HG02885 (cell line): ENCODE data around the gene CD2.
A peak's percentile ranks its signal among the peaks of the same experiment; 100 is the strongest.

Experiments used
- ATAC-seq: cut with Tn5 transposase; IDR thresholded peaks from one replicate; pipeline ENCODE4 v1.9.1; 2021; ENCODE audit warnings: mild to moderate bottlenecking; ENCODE audit not compliant: unreplicated experiment, poor library complexity

The CD2 gene

DNA sequence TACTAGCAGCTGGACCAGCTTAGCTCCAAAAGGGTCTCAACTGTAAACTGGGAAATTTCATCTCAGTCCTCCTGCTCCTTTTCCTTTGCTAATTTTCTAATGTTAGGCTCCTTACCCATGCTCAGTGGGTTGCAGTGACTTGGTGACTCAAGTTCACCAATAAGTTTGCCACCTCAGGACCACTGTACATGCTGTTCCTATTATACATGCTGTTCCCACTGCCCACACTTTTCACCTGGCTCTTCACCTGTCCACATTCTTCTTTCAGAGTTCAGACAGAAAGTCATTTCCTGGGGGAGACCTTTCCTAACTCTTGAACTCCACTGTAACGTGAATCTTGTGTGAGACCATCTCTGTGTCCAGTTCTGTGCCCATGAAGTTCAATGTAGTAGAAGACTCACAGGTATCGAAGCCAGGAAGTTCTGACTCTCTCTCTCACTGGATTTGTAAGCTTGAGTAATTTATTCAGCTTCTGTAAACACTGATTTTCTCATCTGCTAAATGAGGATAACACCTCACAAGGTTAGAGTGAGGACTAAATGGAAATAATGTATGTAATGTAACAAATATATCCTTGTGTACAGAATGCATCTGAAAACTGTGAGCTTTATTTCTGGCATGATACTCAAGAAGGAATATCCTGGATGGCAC, 17.9 kb downstream of the CD2 start:
- no peak for ATAC-seq

DNA sequence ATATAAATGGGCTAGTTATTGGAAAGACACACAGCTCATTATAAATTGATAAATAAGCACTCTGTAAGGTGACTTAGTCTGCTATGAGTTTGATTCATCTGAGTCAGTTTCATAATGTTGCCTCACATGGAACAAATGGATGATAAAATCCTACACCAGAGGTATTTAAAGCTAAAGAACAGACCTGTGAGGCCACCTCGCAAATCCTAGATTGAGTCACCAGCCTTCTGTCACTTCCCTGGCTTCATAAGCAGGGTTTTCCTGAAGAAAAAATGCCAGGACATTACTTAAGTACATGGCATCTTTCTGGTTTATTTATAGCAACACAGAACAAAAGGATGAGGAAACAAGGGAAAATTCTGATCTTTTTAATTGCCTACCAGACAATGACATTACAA, 18.4 kb downstream of the CD2 start:
- ATAC-seq = no peak

DNA sequence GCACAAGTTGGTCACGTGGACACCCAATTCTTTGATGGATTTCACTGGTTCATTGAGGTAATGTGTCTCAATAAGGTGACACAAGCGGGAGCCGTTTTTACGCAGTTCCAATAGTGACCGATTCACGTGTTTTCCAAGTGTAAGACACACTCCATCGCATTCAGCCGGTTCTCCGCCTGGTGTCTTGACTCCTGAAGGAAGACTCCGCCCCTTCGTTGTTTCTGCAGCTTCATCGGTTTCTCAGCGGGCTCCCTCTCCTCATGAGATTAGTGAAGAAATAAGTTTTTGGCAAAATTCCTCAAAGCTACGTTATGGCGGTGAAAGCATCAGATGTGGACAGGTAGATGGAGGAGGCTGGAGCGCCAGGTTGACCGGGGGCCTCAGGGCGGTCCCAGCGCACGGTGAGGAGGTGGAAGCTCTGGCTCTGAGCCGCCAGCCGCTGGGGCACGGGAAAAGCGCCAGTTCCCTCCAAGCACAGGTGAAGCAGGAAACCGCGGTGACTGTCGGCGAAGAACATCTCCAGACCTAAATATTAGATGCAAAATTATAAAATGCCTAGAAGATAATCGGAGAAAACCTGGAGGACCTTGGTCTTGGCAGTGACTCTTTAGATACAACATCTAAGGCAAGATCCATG, 21.0 kb downstream of the CD2 start:
- ATAC-seq = no peak

DNA sequence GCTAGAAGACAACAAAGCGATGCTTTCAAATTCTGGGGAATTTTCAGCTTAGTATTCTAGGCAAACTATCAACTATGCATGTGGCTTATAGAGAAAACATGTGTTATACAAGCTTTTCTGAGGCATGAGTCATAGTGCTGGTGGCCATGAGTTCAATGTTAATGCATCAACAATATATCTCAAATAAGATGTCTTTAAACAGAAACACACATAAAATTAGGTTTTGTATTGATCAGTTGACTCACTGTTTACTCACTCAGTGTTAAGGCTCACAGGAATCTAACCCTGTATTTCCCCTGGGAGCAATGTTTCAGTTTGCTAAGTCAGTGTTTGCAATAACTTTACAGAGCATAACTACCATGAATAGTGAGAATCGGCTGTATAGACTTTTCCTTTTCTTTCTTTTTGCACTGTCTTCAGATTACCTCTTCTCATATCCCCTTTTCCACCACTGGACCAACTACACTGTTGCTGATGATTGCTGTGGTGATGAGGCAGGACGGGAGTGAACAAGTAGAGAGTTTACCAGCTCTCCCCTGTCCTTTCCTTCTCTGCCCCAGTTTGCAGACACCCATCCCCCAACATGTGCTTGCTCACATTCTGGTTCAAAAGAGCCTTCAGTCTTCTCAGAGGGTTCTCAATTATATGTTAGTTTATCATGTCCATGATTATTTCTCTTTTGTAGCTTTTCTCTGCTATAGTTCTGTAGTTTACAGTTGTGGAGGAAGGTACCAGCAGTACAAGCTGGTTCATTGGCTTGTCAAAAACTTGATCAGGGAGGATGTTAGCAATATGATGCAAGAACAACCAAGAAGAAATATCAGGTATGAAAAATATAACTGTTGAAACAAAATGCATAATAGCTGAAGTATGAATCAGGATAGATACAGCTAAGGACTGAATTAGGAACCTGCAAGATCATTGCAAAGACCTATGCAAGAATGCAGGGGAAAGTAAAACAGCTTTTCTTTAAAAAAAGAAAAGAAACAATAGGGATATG, 23.9 kb downstream of the CD2 start:
- no peak for ATAC-seq

DNA sequence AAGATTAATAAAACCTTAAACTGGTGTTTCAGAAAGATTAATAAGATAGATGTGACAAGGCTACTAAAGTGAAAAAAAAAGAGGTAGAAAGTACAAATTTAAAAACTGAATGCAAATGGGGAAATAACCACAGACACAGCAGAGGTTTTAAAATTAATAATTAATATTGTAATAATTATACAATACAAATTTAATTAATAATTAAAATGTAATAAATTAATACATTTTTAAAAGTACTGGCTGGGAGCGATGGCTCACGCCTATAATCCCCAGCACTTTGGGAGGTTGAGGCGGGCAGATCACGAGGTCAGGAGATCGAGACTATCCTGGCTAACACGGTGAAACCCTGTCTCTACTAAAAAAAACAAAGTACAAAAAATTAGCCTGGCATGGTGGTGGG, 26.8 kb downstream of the CD2 start:
- ATAC-seq = no peak

DNA sequence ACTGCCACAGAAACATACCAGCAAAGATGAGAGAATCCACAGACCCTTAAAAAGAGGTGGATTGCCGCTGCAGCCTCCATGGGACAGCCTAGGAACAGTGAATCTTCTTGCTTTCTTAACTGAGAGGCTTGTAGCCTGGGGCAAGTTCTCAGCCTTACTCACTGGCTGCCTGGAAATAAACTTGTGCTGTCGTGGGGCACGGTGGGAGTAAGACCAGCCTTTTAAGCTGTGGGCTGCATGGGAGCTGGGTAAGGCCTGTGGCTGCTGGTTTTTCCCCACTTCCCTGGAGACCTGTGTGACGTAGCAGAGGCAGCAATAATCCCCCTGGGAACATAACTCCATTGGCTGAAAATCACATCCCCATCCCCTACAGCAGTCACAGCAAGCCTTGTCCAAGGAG, 30.8 kb downstream of the CD2 start:
- no peak for ATAC-seq

DNA sequence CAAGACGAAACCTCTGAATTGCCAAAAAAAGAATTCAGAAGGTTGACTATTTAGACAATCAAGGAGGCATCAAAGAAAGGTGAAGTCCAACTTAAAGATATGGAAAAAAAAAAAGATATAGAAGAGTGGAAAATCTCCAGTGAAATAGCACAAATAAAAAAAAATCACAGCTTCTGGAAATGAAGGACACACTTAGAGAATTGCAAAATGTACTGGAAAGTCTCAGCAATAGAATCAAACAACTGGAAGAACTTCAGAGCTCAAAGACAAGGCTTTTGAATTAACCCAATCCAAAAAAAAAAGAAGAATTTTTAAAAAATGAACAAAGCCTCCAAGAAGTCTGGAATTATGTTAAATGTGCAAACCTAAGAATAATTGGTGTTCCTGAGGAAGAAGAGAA, 31.8 kb downstream of the CD2 start:
- no peak for ATAC-seq

DNA sequence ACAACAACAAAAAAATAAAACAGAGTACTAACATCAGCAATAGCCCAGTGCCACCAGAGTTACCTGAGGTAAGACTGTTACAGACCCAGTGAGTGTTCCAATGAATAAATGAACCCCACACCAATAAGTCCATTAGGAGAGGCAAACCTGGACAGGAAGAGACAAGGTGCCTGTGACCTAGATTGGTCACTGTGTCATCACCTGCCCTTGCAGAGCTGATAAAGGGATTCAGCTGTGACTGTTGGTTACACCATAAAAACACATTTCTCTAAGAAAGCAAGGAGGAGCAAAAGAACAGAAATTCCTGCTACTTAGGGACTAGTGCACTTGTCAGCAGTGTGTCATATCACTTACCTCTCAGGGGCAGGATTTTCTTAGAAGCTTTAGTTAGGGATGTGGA, 37.5 kb downstream of the CD2 start:
- no peak for ATAC-seq

DNA sequence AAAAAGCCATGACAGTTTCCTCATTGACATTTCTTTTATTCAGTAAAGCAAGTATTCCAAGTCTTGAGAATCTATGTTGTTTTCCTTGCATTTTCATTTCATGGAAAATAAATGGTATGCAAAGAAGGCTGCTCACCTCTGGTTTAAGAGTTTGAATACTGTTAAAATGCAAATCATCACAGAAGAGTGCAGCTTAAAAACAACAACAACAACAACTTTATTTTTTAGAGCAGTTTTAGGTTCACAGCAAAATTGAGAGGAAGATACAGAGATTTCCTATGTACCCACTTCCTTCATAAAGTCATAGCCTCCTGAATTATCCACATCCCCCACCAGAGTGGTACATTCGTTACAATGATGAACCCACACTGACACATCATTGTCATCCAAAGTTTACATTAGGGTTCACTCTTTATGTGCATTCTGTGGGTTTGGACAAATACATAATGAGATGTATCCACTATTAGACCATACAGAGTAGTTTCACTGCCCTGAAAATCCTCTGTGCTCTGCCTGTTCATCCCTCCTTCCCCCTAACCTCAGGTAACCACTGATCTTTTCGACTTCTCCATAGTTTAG, 39.2 kb downstream of the CD2 start:
- no peak for ATAC-seq

DNA sequence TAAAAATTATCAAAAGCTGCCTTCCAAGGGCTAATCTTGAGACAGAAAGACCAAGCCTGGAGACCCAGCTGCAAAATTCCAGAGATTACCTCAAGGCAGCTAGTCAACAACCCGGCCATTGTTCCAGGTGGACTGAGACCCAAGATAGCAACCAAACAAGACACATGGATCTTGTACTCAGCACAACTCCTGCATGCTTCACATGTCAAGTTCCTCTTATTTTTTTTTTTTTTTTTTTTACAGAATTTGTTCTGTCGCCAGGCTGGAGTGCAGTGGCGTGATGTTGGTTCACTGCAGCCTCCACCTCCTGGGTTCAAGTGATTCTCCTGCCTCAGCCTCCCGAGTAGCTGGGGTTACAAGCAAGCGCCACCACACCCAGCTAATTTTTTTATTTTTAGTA, 40.1 kb downstream of the CD2 start:
- ATAC-seq = peak; percentile 13

DNA sequence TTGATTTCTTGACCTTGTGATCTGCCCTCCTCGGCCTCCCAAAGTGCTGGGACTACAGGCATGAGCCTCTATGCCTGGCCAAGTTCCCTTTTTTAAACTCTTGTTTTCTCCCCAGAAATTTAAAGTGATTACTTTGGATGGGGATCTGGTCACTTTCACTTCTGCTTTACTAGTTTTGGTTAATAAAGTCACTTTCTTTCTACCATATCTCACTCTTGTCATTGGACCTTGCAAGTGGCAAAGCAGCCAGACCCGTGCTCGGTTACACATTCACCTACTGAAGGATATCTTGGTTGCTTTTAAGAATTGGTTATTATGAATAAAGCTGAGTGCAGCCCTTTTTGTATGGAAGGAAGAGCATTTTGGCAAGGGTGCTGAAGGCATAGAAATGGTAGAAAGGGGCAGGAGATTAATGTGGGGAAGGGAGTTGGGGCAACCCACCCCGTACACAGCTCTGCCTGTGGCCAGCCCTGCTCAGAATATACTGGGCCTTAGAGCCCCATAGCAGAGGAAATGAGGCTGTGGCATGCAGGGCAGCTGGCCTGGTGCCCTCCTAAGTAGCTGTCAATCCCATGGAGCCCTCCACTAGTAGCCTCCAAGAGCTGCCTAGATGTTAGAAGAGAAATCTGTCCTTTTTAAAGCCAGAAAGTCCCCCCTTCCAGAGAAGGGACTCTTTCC, 40.7 kb downstream of the CD2 start:
- peak; percentile 96 for ATAC-seq

DNA sequence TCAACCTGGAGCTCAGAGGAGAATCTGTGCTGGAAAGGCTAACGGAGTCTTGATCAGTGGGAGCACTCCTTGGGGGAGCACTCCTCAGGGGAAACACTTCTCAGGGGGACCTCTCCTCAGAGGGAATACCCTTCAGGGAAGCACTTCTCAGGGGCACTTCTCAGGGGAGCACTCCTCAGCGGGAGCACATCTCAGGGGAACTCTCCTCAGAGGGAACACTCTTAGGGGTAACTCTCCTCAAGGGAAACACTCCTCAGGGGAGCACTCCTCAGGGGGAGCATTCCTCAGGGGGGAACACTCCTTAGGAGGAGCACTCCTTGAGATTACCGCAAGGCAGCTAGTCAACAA, 41.2 kb downstream of the CD2 start:
- no peak for ATAC-seq

DNA sequence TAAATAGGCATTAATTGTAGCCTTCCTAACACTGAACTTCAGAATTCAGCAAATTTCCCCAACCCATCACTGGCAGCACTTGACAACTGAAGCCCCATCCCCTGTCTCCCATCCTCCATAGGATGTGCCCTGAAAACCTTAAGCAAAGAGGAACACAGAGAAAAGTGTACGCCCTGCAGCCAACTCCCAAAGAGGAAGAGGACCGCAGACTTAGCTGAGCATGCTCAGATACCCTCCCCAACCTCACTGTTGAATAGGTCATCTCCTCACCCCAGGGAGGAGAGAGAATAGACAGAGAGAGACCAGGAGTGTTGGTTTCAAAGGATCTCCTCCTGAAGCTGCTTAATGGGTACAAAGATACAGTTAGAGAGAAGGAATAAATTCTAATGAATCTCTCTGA, 50.5 kb downstream of the CD2 start:
- no peak for ATAC-seq

DNA sequence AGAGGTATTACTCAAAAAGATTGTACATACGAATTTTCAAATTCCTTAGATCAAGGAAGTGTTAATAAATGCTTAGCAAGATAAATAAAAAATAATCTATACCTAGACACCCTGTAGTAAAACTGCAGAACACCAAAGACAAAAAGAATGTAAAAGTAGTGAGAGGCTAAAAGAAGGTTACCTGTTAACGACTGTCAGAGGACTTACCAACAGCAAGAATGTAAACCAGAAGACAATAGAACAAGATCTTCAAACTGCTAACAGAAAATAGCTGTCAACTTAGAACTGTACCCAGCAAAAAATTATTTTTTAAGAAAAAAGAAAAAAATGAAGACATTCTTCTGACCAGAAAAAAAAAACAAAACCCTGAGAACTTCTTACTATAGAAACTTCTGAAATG, 51.2 kb downstream of the CD2 start:
- no peak for ATAC-seq

DNA sequence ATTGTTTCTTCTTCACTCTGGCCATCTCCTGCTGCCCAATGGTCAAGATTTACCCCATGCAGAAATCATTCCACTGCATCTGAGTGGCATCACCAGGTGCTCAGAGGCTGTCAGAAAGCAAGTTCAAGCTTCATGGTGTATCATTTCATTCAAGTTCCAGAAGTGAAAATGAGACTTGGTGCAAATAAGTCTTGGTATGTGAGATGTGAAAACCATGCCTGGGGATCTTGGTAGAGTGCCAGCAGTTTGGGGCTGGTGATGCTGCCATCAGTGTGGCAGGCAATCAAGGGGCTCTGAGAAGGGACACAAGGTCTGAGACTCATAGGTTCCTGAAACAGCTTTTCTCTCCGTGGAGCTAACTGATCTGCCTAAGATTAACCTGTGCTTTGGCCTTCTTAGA, 52.0 kb downstream of the CD2 start:
- no peak for ATAC-seq

DNA sequence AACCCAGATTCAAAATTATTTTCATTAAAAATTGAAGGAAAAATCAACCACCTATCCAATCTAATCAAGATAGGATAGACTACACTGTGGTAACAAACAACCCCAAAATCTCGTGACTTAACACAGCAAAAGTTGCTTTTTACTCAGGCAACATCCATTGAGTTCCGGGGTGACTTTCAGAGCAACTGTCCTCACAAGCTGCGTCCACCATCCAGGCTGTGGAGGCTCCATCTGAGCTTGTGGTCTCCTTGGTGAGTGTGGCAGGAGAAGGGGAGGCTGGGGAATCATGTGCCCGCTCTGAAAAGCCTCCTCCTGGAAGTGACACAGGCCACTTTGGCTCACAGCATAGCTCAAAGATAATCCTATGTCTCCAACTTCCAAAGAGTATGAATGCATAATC, 52.4 kb downstream of the CD2 start:
- ATAC-seq = no peak

DNA sequence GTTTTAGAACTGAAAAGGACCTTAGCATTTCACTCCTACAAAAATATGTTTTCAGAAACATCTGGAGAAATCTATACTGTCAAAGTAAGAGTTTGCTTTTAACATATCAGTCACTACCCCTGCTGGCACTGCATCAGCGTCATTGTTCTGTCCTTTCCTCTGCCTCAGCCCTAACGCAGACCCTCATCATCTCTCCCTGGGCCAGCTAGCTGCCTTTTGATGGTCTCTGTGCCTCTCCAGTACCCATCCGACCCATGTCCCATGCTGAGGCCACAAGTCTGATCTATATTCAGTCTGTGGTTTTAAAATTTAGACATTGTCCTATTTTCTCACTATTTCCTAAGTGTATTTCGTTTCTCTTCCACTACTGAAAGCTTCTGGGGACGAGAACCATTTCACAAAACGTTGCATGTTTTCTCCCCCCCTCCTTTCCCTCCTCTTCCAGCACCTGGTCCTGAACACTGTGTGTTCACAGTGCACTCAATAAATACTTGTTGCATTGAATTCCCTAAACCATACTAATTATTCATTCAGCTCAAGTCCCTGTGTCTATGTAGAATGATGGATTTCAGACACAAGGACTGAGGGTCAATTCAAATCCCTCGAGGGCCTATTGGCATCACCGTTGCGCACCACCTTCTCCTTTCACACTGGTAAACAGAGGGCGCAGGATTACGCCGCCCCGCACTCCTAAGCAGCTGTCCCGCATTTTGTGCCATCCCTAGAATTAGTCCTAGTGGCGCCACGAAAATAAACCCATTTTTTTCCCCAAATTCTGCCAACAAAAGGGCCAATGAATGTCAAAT, 53.4 kb downstream of the CD2 start:
- ATAC-seq = no peak

DNA sequence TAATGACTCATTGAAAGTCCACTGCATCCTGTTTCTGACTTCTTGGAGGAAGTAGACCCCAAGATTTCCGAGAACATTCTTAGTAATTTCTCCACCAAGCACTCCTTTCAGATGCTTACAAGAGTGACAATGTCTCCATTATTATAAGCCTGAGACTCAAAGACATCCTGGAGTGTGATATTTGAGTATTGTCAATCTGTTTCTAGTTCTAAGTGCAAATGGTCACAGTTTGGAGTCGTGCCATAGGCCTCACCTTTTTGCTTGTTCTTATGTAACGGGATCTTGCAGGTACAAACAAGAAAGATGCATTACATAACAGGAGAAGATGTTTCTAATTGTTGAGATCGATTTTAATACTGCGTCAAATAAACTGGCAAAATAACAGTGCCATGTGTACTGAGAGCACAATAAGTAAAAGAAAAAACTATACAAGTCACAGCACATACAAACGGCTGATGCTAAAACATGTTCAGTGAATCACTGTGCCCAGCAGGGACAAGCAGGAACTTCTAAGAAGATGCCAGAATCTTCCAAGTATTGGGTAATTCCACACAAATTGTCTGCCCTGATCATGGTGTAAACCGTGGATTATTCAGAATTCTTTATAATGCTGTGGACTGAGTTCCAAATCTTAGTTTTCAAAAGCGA, 54.1 kb downstream of the CD2 start:
- no peak for ATAC-seq

DNA sequence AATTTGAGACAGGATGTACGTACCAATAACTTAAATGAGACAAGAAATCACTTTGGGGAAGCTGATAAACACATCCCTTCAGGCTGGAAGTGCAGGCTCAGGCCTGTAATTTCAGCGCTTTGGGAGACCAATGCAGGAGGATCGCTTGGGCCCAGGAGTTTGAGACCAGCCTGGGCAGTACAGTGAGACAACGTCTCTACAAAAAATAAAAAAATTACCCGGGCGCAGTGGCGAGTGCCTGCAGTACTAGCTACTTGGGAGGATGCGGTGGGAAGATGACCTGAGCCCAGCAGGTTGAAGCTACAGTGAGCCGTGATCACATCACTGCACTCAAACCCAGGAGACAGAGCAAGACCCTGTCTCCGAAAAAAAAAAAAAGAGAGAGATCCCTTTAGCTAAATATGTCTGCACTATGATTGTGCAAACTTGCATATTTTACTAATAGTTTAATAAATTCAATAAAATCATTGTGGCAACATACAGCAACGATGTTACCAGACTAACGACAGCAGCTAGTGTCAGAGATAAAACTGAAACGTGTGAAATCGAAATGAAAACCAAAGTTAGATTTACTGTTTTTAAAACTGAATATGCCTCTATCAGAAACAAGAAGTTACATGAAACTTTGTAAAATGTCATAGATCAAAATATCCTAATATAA, 54.7 kb downstream of the CD2 start:
- no peak for ATAC-seq
